GM12878 (cell line): ENCODE results near the gene SCIMP.

Experiments
- E2F8 ChIP-seq: fragments of 450-650 bp; IDR thresholded peaks from 2 replicates; pipeline ENCODE4 v1.6.1; 2018; ENCODE audit warnings: mild to moderate bottlenecking, low read depth, moderate library complexity; ENCODE audit not compliant: partially characterized antibody
- POLR2A ChIP-seq: IDR thresholded peaks from 2 replicates; pipeline ENCODE4 v1.6.1; 2011; ENCODE audit warnings: low read depth, mild to moderate bottlenecking, low read length
- RAD21 ChIP-seq: IDR thresholded peaks from 2 replicates; pipeline ENCODE4 v1.6.1; 2011; ENCODE audit warnings: mild to moderate bottlenecking, low read depth, low read length, moderate library complexity; ENCODE audit not compliant: insufficient read depth
- RFX5 ChIP-seq: IDR thresholded peaks from 2 replicates; pipeline ENCODE4 v1.6.1; 2011; ENCODE audit warnings: low read depth, low read length, improper control_type of control experiment

- TF ChIP-seq POLR2A (peak; percentile 92), E2F8 (no peak), RAD21 (0 out of 2 replicates have a peak, but pooled peaks have one; percentile 1), RFX5 (peak; percentile 31; the same call in 1 of the 2 replicates)
These were observed at the start of gene SCIMP for GRCh38 chr17:5234645-5235576.
